ENCODE measurements around the gene CCDC107. TPM values are rescaled to one million over a fixed set of nuclear protein-coding genes. Genes with fewer than 3 reads are reported as not detected.

Gene CCDC107
- total RNA-seq, 1 donor from 2014 or later = 23.0 TPM

- Mint-ChIP-seq H3K4me3 (ENCODE audit: low read depth) (no peak overlapping the region), H3K27me3 (ENCODE audit: low read depth) (peaks cover 2% of the 10 kb centered on the region), H3K27ac (no peak overlapping the region), H3K9me3 (no peaks in the 10 kb centered on the region), H3K4me1 (ENCODE audit: low read depth) (no peaks in the 10 kb centered on the region), H3K36me3 (ENCODE audit: low read depth) (no peaks in the 10 kb centered on the region)
- intact Hi-C loops (cut with micrococcal nuclease) = no loop called here
- DNase-seq (ENCODE audit: low spot score) = no peak
Measured at GRCh38 chr9:35682520-35683315, 24.6 kb downstream of the CCDC107 start.

DNA sequence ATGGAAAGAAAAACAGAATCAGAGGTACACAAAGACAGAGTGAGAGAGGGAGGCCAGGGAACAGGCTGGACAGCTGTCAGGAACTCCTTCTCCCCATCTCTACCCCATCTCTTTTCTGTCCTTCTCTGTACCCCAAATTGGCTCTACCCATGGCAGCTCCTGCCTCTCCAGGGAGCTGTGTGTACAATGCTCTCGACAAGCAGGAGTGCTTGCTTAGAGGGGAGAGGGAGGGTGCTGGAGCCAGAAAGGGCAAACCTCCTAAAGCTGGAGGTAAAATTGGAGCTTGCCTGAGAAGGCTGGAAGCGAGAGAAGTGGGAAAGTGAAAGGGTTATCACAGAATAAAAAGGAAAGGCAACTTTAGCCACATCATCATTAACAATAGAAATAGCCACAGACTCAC is 25.2 kb downstream of the CCDC107 start:
- no peak overlapping the region for H3K27ac Mint-ChIP-seq
- no peak for DNase-seq (ENCODE audit: low spot score)
- peaks cover 3% of the 10 kb centered on the region for H3K4me1 Mint-ChIP-seq (ENCODE audit: low read depth)
- intact Hi-C loops (cut with micrococcal nuclease) = no loop called here
- no peaks in the 10 kb centered on the region for H3K36me3 Mint-ChIP-seq (ENCODE audit: low read depth)
- H3K27me3 Mint-ChIP-seq (ENCODE audit: low read depth) = peaks cover 2% of the 10 kb centered on the region
- H3K9me3 Mint-ChIP-seq = no peaks in the 10 kb centered on the region
- H3K4me3 Mint-ChIP-seq (ENCODE audit: low read depth) = no peak overlapping the region

DNA sequence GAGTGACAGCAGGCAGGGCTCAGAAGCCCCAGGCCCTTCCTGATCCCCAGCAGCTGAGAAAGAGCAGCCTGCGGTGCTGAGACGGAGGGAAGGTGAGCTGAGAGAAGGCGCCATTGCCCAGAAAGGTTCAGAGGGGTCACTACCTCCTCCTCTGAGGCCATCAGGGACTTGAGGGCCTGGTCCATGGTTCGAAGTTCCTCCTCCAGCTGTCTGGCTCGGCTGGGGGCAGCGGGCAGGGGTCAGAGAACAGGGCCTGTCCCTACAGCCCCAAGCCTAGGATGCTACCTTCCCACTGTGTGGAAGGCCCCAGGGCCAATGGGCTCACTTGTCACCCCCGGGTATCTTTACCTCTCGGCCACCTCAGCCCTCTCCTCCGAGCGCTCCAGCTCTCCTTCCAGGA is 26.8 kb downstream of the CCDC107 start:
- Mint-ChIP-seq H3K9me3 (no peaks in the 10 kb centered on the region), H3K27ac (no peak overlapping the region), H3K4me3 (ENCODE audit: low read depth) (no peak overlapping the region), H3K36me3 (ENCODE audit: low read depth) (no peaks in the 10 kb centered on the region), H3K4me1 (ENCODE audit: low read depth) (peaks cover 12% of the 10 kb centered on the region), H3K27me3 (ENCODE audit: low read depth) (no peaks in the 10 kb centered on the region)
- no peak for DNase-seq (ENCODE audit: low spot score)
- intact Hi-C loops (cut with micrococcal nuclease) = no loop called here

- H3K4me1 Mint-ChIP-seq (ENCODE audit: low read depth) = peaks cover 12% of the 10 kb centered on the region
- H3K27ac Mint-ChIP-seq = no peak overlapping the region
- no peaks in the 10 kb centered on the region for H3K36me3 Mint-ChIP-seq (ENCODE audit: low read depth)
- no peaks in the 10 kb centered on the region for H3K27me3 Mint-ChIP-seq (ENCODE audit: low read depth)
- no peaks in the 10 kb centered on the region for H3K9me3 Mint-ChIP-seq
- intact Hi-C loops (cut with micrococcal nuclease) = no loop called here
- no peak for DNase-seq (ENCODE audit: low spot score)
- no peak overlapping the region for H3K4me3 Mint-ChIP-seq (ENCODE audit: low read depth)
Measured at GRCh38 chr9:35685506-35685905, 27.4 kb downstream of the CCDC107 start.

GRCh38 chr9:35686222-35687203 is 28.4 kb downstream of the CCDC107 start:
- DNase-seq (ENCODE audit: low spot score) = no peak
- Mint-ChIP-seq H3K9me3 (no peaks in the 10 kb centered on the region), H3K36me3 (ENCODE audit: low read depth) (no peaks in the 10 kb centered on the region), H3K4me1 (ENCODE audit: low read depth) (peaks cover 12% of the 10 kb centered on the region), H3K27ac (no peak overlapping the region), H3K27me3 (ENCODE audit: low read depth) (no peaks in the 10 kb centered on the region), H3K4me3 (ENCODE audit: low read depth) (no peak overlapping the region)
- intact Hi-C loops (cut with micrococcal nuclease) = no loop called here

DNA sequence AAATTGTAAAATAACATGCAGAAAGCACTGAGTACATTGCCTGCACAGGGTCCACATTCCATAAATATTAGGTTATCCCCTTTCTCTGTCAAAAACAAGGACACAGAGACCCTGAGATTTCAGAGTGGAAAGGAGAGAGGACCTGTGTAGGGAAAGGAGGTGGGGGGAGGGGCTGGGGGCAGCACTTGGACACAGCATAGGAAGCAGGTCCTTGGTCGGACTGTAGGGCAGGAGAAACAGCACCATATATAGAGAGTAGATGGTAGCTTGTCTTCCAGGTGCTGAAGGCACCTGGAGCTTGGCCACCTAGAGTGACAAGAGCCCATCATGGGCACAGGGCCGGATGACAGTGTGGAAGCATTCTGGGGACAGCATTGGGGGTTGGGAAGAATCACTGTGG is 29.2 kb downstream of the CCDC107 start:
- intact Hi-C loops (cut with micrococcal nuclease) = no loop called here
- no peak overlapping the region for H3K4me3 Mint-ChIP-seq (ENCODE audit: low read depth)

GRCh38 chr9:35687972-35688557 is 30.0 kb downstream of the CCDC107 start:
- Mint-ChIP-seq H3K27me3 (ENCODE audit: low read depth) (no peaks in the 10 kb centered on the region), H3K9me3 (no peaks in the 10 kb centered on the region), H3K27ac (no peak overlapping the region), H3K36me3 (ENCODE audit: low read depth) (no peaks in the 10 kb centered on the region), H3K4me3 (ENCODE audit: low read depth) (peak overlapping the region; percentile 8), H3K4me1 (ENCODE audit: low read depth) (peaks cover 12% of the 10 kb centered on the region)
- intact Hi-C loops (cut with micrococcal nuclease) = loop anchor here (2.0 kb wide), 1 partner anchor 41 kb away; no protein-coding TSS in a partner anchor
- no peak for DNase-seq (ENCODE audit: low spot score)

More for the DNA sequence above, 29.2 kb downstream of the CCDC107 start:
- H3K27ac Mint-ChIP-seq = no peak overlapping the region
- H3K4me1 Mint-ChIP-seq (ENCODE audit: low read depth) = peaks cover 12% of the 10 kb centered on the region
- DNase-seq (ENCODE audit: low spot score) = no peak
- no peaks in the 10 kb centered on the region for H3K27me3 Mint-ChIP-seq (ENCODE audit: low read depth)
- H3K9me3 Mint-ChIP-seq = no peaks in the 10 kb centered on the region
- H3K36me3 Mint-ChIP-seq (ENCODE audit: low read depth) = no peaks in the 10 kb centered on the region

GRCh38 chr9:35688558-35689541 is 30.8 kb downstream of the CCDC107 start:
- no peaks in the 10 kb centered on the region for H3K36me3 Mint-ChIP-seq (ENCODE audit: low read depth)
- no peak for DNase-seq (ENCODE audit: low spot score)
- peak overlapping the region; percentile 45 for H3K4me3 Mint-ChIP-seq (ENCODE audit: low read depth)
- peaks cover 12% of the 10 kb centered on the region for H3K4me1 Mint-ChIP-seq (ENCODE audit: low read depth)
- peak overlapping the region; percentile 22 for H3K27ac Mint-ChIP-seq
- no peaks in the 10 kb centered on the region for H3K9me3 Mint-ChIP-seq
- no peaks in the 10 kb centered on the region for H3K27me3 Mint-ChIP-seq (ENCODE audit: low read depth)
- intact Hi-C loops (cut with micrococcal nuclease) = loop anchor here (2.0 kb wide), 1 partner anchor 40 kb away; no protein-coding TSS in a partner anchor

GRCh38 chr9:35689542-35690293 is 31.6 kb downstream of the CCDC107 start, which contains the start of gene TPM2:
TSS of gene TPM2 (minus strand) at chr9:35689925. CDS start at chr9:35689817, 108 bp downstream.
- no peaks in the 10 kb centered on the region for H3K27me3 Mint-ChIP-seq (ENCODE audit: low read depth)
- peak within 1 kb of the TSS; percentile 58 for H3K27ac Mint-ChIP-seq
- H3K4me1 Mint-ChIP-seq (ENCODE audit: low read depth) = peaks cover 12% of the 10 kb centered on the region
- H3K36me3 Mint-ChIP-seq (ENCODE audit: low read depth) = no peaks in the 10 kb centered on the region
- no peak for DNase-seq (ENCODE audit: low spot score)
- peak within 1 kb of the TSS; percentile 79 for H3K4me3 Mint-ChIP-seq (ENCODE audit: low read depth)
- H3K9me3 Mint-ChIP-seq = no peaks in the 10 kb centered on the region
- intact Hi-C loops (cut with micrococcal nuclease) = loop anchor here (2.0 kb wide), 2 partner anchors 39 to 85 kb away; partner anchors contain the start of gene TESK1

- H3K36me3 Mint-ChIP-seq (ENCODE audit: low read depth) = no peaks in the 10 kb centered on the region
- intact Hi-C loops (cut with micrococcal nuclease) = loop anchor here (2.0 kb wide), 1 partner anchor 85 kb away; the partner anchor contains the start of gene TESK1
- H3K27ac Mint-ChIP-seq = peak overlapping the region; percentile 28
- no peak for DNase-seq (ENCODE audit: low spot score)
- H3K4me3 Mint-ChIP-seq (ENCODE audit: low read depth) = peak overlapping the region; percentile 67
- H3K4me1 Mint-ChIP-seq (ENCODE audit: low read depth) = peaks cover 12% of the 10 kb centered on the region
- no peaks in the 10 kb centered on the region for H3K27me3 Mint-ChIP-seq (ENCODE audit: low read depth)
- no peaks in the 10 kb centered on the region for H3K9me3 Mint-ChIP-seq
Measured at GRCh38 chr9:35690294-35690613, 32.2 kb downstream of the CCDC107 start.

DNA sequence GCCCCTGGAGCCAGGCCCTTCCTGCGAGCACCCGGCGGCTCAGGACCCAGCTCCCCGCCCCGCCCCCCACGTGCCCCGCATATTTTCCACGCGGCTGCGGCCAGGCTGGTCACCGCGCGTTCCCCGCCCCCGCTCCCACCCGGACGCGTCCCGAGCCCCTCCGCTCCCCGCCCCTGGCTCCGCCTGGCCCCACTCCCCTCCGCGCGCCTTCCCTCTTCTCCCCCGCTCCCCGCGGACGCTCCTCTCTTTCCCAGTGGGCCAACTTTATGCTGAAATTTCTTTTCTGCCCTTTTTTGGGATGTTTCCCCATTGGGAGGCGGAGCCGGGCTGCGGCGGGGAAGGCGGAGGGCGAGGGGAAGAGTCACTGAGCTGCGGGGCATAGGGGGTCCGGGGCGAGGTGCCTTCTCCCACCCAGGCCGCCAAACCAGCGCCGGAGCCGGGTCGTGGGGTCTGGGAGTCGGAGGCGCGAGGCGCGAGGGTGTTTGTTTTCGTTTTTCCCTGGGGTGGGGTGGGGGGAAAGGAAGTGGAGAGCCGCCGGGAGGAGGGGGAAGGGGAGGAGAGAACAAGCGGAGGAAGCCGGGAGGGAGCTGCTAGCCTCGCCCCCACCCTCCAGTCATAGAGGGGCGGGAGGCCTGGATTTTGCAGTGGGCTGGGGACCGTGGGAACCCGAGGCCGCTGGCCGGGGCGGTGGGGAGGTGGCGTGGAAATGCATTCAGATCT is 32.7 kb downstream of the CCDC107 start:
- DNase-seq (ENCODE audit: low spot score) = no peak
- Mint-ChIP-seq H3K4me1 (ENCODE audit: low read depth) (peaks cover 12% of the 10 kb centered on the region), H3K27ac (peak overlapping the region; percentile 58), H3K36me3 (ENCODE audit: low read depth) (peaks cover under 1% of the 10 kb centered on the region), H3K4me3 (ENCODE audit: low read depth) (peak overlapping the region; percentile 79), H3K27me3 (ENCODE audit: low read depth) (no peaks in the 10 kb centered on the region), H3K9me3 (no peaks in the 10 kb centered on the region)
- intact Hi-C loops (cut with micrococcal nuclease) = loop anchor here (2.0 kb wide), 1 partner anchor 86 kb away; the partner anchor contains the start of gene TESK1

Data from activated T-helper 2 cell treated with anti-CD3 and anti-CD28 coated beads, Interferon-gamma antibody, Interleukin-2, Interleukin-4, amounts not matched to agents 10 μg/mL and 5 μg/mL and 100 μg/mL, durations not matched to agents 14 hours and 24 hours and 36 hours (primary cell).